OCI-M2 (cell line): ENCODE measurements around the gene MLH3.
A peak's percentile ranks its signal among the peaks of the same experiment; 100 is the strongest.
"Not testable (repeated sequence)": the region's sequence is repeated elsewhere in the genome, so short reads cannot be mapped to it uniquely, and the experiment has no call there.

ENCODE experiments used
- DNase-seq: peaks from one replicate; lab custom pipeline; 2025; ENCODE audit not compliant: unreplicated experiment; lab: John Stamatoyannopoulos, UW

MLH3 gene

DNA sequence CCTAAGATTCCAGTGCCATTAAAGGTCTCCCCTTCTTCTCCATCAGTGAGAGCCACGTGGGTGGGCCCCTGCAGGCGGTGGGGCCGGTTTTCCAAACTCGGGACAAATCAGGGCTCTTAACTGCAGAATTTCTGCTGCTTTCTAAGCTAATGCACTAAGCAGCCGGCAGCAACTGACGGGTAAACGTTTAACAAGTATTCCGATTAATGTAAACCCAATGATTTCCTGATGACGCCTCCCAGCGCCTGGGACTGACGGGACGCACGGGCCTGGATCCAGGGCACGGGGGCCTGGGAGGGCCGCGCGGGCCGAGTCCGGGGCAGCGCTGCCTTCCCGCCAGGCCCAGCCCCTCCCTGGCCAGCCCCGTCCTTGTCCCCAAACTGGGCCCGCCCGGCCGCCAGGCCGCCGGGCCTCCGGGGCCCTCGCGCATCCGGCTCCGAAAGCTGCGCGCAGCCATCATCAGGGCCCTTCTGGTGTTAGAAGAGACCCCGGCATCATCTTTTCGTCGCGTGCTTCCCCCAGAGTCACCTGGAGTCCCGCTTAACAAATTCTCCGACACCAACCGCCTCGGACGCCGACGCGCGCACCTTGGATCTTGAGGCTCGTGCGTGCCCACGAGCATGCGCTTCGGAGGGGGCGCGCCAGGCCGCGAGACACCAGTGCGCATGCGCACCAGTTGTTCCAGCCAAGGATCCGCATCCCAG is at the start of gene MLH3:
TSS of gene MLH3 (minus strand) at position 616 of the 704 bp plus-strand sequence. CDS start 1,812 bp downstream, outside the sequence.
- DNase-seq = peak; percentile 58

DNA sequence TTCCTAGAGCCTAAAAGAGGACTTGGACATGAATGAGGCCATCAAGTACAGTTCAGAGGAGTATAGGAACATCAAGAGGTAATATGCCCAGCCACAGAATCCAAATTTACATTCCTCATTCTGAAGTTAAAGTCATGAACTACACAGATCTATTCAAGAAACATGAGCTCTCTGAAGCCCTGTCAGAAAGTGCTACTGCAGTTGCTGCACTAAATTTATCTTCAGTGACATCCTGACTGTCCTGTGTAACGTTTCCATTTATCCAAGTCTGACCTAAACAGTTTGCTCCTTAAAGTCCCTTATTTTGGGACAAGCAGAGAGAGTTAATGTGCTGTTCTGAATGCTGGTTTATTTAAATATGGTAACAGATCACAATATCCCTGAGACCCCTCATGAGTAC is 47.4 kb upstream of the MLH3 start:
- no peak for DNase-seq

DNA sequence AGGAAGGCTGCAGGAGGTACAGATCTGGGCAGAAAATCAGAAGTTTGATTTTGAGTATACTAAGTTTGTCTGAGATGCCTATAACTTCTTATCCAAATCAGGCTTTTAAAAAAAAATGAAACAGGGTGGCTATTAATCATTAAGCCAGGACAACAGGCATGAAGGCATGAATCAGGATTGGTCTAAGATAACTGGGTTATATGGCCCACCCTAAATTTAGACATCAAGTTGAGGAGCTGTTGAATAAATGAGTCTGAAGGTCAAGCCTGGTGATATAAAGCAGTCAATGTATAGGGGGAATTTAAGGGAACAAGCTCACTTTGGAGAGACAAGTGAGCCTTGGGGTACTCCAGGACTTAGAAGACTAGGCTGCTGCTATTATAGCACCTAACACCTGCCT is 46.9 kb upstream of the MLH3 start:
- no peak for DNase-seq

DNA sequence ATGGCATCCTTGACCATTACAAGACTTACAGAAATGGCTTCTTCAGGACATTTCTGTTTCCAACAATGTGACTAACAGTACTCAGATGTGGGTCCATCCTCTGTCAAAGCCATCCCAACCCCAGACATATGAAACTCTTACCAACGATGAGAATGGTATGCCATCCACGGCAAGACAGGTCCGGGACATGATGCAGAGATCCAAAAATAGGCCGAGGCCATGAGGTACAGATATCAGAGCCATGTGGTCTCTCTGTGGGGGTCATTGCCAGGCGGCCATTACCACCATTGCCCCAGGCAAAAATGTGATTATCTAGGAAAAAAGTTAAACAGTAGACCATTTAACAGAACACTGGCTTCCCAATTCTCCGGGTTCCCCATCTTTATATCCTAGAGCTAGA is 45.7 kb upstream of the MLH3 start:
- DNase-seq = no peak

DNA sequence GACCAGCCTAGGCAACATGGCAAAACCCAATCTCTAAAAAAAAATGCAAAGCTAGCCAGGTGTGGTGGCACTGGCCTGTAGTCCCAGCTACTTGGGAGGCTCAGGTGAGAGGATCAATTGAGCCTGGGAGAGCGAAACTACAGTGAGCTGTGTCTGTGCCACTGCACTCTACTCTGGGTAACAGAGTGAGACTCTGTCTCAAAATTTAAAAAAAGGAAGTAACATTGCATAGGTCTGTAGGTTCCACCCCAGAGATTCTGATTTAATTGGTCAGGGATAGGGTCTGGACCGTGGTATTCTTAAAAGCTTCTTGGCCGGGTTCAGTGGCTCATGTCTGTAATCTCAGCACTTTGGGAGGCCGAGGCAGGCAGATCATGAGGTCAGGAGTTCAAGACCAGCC is 44.4 kb upstream of the MLH3 start:
- no peak for DNase-seq

DNA sequence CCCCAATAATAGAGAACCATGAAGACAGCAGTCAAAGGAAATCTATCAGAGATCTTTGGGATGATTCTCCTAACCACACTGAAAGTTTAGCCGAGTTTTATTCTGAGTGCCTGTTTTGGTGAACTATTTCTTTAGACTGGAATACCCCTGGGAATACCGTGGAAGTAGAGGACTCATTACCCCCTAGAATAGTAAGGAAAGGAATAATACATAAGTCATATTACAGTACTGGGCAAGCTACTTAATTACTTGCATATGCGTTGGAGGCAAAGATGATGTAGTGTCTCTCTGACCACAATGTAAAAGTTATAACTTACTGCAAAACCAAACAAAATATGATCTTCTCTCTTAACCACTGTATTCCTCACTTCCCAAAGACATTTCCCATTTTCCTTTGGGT is 43.6 kb upstream of the MLH3 start:
- no peak for DNase-seq

DNA sequence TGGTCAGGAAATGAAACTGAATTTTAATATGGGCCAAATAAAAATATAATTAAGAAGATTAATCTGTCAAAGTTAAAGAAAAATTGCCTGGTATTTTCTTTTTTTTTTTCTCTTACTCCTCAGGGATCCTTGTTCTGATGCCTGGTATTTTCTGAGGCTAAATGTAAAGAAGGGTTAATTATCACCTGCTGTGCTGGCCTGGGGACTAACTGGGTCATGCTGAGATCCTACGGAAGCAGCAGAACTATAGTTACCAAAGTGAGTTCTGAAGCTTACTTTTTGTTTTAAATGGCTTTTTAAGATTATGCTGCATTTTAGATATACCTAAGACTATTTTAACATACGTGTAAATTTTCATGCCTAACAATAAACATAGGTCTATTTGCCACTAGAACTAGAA is 41.4 kb upstream of the MLH3 start:
- DNase-seq = no peak

DNA sequence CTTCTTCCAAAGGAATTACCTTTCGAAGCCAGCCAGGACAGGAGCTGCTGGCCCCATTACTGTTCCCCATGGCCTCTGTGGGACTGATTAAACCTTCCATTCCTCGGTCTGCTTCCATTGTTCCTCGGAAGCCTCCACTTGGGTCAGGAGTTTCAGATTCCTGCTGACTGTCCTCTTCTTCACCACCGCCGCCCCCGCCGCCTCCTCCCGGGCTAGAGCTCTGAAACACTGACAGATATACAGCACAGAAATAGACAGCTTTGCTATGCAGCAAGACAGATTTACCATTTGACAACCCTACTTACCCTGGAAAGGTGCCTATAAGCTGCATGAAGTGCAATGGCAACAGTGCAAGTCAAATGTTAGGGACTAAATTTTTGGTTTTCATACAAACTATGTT is 40.0 kb upstream of the MLH3 start:
- DNase-seq = no peak

DNA sequence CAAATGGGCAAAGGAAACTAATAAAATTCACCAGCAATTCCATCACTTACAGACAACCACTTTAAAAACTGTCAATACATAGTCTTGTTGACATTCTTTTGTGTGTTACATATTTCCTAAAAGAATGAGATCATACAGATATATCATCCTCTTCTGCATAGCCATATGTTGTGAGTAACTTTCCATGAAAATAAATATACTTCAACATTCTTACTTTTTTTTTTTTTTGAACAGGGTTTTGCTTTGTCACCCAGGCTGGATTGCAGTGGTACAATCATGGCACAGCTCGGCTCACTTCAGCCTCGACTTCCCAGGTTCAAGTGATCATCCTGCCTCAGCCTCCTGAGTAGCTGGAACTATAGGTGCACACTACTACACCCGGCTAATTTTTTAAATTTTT is 39.1 kb upstream of the MLH3 start:
- DNase-seq = no peak

DNA sequence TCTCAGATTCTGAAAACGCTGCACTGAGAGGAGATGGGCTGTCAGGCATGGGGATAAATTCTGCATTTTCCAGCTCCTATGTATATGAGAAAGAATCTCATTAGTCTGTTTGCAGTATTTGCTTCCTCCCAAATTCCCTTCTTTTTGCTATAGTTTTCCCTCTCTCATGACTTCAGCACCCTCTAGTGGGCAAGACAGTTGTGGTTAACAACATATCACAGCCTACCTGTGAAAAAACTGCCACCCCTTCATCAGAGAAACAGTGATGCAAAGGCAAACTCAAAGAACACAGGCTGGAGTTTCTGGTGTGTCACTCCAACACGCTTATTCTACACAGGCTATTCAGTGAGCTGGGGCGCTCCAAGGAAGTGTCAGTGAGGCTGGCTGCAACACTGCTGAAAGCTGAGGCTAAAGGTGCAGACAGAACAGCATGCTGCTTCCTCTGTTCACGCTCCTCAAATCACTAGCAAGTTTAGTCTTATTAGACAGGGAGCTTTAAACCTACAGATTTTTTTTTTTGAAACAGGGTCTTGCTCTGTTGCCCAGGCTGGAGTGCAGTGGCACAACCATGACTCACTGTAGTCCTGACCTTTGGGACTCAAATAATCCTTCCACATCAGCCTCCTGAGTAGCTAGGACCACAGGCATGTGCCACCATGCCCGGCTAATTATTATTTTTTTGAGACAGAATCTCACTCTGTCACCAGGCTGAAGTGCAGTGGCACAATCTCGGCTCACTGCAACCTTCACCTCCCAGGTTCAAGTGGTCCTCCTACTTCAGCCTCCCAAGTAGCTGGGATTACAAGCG is 37.5 kb upstream of the MLH3 start:
- no peak for DNase-seq

DNA sequence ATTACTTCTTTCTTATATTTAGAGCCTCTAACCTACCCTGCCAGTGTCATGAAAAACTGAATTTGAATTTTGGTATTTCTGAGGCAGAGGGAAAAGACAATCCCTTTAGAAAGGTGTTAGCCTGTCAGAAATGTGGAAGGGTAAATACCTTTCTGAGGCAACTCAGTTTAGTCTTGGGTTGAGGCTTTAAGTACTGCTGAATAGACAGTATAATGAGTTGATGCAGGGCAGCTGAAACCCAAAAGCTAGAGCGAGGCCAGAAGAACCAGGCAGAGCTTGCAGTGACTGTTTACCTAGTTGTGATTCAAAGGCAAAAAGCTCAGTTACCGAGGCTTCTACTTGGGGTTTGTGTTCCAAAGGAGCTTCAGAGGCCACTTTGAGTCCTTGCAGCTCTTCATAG is 36.9 kb upstream of the MLH3 start:
- no peak for DNase-seq

DNA sequence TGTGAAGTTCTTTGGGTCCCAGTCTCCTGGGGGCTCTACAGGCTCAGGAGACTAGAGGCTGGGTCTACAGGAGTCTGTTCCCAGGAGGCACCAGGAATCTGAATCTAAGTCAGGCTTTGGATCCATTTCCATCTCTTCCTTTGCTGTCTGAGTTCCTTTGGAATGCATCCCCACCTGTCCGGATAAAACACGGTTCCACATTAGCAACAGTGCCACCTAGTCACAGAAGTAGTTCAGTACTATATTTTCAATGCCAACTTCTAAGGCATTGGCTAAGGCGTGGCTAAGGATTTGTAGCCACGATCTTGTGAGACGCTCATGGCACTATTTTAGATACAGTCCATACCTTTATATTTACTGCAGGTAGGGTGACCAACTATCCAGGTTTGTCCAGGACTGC is 33.2 kb upstream of the MLH3 start:
- no peak for DNase-seq

DNA sequence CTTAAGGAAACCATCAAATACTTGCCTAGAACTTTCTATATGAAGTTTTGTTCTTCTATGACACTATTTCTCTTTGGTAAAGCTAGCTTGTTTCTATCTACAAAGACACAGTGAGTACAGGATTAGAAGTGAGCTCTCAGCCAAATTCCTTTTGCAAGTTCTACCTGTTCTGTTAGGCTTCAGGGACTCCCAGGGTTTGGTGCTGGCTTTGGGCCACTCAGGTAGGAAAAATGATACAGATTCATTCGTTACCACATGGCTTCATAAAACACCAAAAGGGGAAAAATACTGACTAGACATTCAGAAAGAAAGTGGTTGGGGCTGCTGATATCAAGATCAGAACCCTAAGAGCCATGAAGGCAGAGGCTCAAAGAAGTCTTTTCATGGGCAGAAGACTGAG is 32.0 kb upstream of the MLH3 start:
- DNase-seq = no peak

DNA sequence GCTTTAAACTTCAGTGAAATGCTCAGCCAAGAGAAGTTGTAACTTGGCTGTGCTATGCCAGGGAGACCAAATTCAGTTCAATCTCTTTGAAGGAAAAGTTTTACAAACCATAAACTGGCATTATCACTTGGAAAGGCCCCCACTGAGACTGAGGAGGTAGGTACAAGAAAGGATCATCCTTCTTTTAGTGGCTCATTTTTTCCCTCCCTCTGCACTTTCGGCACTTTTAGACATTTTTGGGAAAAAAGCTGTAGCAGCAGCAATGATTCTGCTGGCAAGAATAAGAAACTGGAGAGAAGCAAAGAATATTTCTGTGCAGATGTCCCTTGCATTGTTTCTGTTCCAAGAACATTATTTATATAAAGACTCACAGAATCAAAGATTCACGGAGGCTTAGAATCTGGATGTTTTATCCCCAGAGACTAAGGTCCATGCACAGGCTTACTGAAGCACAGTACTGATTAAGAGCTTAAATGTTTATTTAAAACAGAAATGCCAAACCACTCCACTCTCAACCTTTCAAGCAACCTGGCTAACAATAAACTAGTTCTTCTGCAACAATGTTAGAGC is 30.5 kb upstream of the MLH3 start:
- no peak for DNase-seq

DNA sequence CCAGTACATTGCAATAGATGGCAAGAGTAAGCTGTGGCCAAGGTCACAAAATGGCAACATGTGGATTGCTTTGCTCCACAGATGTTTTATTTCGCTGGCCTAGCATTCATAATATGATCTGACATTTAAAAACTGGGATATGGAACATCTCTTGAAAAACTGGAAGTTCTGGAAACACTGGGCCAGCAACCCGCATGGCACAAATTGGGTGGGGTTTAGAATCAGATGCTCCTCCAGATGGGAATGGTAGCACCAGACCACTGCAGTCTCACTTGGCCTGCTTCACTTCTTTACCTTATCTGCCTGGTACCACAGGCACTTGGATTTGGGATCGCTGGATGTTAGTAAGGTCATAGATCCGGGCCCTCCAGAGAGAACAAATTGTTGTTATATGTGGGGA is 28.3 kb upstream of the MLH3 start:
- no peak for DNase-seq

DNA sequence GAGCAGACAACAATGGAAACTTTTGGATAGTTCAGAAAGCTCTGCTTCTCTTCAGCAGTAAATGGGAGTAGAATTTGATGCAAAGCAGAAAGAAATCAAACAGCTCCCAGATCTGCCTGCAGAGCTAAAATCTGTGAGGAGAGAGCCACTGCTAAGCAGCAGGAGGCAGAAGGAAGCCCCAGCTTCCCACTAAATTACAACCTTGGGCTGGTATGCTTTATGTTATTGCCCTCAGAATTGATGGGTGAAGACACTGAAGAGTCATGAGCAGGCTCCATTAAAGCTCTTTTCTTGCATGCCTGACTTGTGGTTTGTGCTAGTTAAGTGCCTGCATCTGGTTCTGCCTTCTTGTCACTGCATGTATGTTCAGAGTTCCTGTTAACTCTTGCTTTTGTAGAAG is 26.5 kb upstream of the MLH3 start:
- DNase-seq = no peak

DNA sequence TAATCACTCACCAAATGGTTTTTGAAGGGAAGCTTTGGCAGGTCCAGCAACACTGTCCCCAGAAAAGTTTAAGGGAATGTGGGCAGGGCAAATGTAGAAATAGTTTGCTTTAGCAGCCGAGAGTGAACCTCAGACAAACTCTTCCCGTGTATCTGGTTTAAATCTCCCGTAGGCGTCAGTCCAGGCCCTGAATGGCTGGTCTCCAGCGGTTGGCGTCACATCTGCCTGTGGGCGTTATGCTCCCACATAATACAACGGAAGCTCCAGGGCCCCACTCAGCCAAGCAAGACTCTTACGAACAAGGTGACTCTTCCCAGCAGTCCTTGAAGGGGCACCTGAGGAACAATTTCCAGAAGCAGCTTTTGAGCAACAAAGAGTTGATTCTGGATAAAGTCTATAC is 19.1 kb upstream of the MLH3 start:
- DNase-seq = no peak

DNA sequence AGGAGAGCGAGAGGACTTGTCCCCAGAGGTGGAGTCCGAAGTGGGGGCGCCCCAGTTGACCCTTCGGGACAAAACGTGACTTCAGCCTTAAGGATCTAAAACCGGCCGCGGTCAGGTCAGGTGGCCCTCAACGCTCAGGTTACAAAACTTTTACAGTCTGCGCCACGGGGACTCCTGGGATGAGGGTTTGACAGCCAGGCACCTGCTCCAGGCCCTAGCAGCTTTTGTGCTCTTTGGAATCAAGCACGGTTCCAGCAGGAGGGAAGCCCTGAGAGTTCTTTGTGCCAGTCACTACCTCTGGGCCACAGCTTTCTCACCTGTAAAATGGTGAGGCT is 18.5 kb upstream of the MLH3 start:
- DNase-seq = no peak

DNA sequence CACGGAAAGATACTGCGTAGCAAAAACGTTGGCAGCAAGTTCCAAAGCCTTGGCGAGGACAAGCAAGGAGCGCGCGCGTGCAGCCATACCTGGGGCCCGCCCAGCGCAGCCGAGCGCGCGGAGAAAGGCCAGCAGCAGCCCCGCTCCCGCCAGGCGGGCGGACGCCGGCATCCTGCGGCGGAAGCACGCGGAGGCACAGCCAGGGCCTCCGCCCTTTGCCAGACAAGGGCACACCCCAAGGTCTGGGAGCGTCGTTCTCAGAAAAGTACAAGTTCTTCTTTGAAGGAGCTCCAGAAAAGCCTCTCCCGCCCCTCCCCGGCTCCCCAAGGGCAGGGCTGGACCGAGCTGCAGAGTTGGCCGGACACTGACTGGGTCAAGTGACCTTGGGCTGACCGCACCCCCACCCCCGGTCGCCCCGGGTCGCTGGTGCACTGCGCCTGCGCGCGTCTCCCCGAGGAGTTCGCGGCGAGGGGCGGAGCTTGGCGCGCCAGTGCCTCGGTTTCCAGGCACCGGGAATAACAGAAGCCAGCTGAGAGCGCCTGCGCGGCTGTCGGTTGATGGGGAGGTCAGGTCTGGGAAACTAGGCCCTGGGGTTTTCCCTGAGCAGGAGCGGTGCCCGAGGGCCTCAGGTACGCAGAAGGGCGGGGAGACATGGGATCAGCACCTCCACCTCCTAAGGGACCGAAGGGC is 18.0 kb upstream of the MLH3 start, which contains the start of gene ZC2HC1C:
TSS of gene ZC2HC1C (plus strand) at position 521 of the 690 bp plus-strand sequence. CDS start 933 bp downstream, outside the sequence.
- no peak for DNase-seq

DNA sequence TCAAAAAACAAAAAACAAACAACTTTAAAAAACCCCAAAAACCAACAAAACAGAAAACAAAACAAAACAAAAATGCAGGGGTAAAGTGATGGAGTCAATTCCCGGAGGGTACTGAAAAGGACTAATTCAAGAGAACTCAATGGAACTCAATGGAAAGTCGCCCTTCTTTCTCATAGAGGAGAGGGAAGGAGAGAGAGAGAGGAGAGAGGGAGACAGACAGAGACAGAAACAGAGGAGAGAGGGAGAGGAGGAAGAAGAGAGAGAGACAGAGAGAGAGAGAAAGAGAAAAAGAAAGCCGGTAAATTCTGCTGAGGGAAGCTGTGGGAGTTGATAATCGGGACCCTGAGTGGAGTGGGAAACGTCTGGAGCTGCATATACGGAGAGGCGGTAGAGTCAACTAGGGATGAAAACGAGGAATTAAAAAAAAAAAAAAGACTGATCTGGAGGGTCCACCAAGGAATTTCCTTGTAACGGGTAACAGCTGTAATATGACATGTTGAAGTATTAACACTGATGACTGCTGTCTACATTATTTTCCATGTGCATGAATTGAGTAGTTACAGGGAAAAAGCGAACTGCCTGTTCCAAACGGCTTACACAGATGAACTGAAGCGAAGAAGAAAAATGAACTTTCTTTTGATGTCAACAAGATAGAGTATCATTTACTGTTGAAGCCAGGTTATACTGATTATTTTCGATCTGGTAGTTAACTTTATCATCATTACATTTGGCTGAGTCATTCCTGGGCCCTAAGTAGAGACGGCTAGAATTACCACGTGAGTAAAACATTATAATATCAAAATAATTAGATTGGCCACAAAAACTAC is 17.2 kb upstream of the MLH3 start:
- no peak for DNase-seq

DNA sequence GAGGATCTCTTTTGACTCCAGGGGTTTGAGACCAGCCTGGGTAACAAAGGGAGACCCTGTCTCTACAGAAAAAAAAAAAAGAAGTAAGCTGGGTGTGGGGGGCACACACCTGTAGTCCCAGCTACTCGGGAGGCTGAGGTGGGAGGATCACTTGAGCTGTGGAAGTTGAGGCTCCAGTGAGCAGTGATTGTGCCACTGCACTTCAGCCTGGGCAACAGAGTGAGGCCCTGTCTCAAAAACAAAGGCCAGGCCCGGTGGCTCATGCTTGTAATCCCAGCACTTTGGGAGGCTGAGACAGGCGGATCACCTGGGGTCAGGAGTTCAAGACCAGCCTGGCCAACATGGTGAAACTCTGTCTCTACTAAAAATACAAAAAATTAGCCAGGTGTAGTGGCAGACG is 16.5 kb upstream of the MLH3 start:
- not testable (repeated sequence) for DNase-seq
